GM20431 (cell line): ENCODE results near the gene TBCD.

Experiments used
- in situ Hi-C: fragments of 300-500 bp; cut with MseI, MboI; formaldehyde crosslinking; loops from one replicate; pipeline ENCODE4 v1.15.0; 2020; ENCODE audit warnings: low sequenced_read_pairs; ENCODE audit not compliant: unreplicated experiment

TBCD gene

GRCh38 chr17:82892899-82893565 is 141.2 kb downstream of the TBCD start:
- in situ Hi-C loops, result no loop called here

- in situ Hi-C loops, result no loop called here
Observed at GRCh38 chr17:82893779-82894178, 141.9 kb downstream of the TBCD start.

GRCh38 chr17:82894389-82894788 is 142.5 kb downstream of the TBCD start:
- in situ Hi-C loops, result no loop called here

- in situ Hi-C loops, result no loop called here
Observed at GRCh38 chr17:82895087-82895486, 143.2 kb downstream of the TBCD start.

GRCh38 chr17:82896071-82897000 is 144.5 kb downstream of the TBCD start:
- in situ Hi-C loops, result no loop called here

GRCh38 chr17:82897514-82898249 is 145.8 kb downstream of the TBCD start:
- in situ Hi-C loops, result no loop called here

- in situ Hi-C loops, result no loop called here
Observed at GRCh38 chr17:82898976-82899514, 147.2 kb downstream of the TBCD start.

GRCh38 chr17:82899941-82900340 is 148.1 kb downstream of the TBCD start:
- in situ Hi-C loops, result no loop called here

- in situ Hi-C loops, result no loop called here
Observed at GRCh38 chr17:82900741-82901140, 148.9 kb downstream of the TBCD start.

- in situ Hi-C loops, result no loop called here
Observed at GRCh38 chr17:82901356-82901755, 149.5 kb downstream of the TBCD start.

- in situ Hi-C loops, result no loop called here
Observed at GRCh38 chr17:82901856-82902255, 150.0 kb downstream of the TBCD start.

- in situ Hi-C loops, result no loop called here
Observed at GRCh38 chr17:82902972-82903874, 151.4 kb downstream of the TBCD start.

GRCh38 chr17:82905130-82905529 is 153.3 kb downstream of the TBCD start:
- in situ Hi-C loops, result no loop called here

GRCh38 chr17:82907797-82908542 is 156.1 kb downstream of the TBCD start:
- in situ Hi-C loops, result no loop called here

GRCh38 chr17:82908543-82909160 is 156.8 kb downstream of the TBCD start:
- in situ Hi-C loops, result no loop called here

- in situ Hi-C loops, result no loop called here
Observed at GRCh38 chr17:82909322-82909904, 157.5 kb downstream of the TBCD start.

GRCh38 chr17:82910041-82910481 is 158.2 kb downstream of the TBCD start:
- in situ Hi-C loops, result no loop called here

- in situ Hi-C loops, result no loop called here
Observed at GRCh38 chr17:82910770-82911169, 158.9 kb downstream of the TBCD start.
